GM23338 (cell line): ENCODE results near the gene ACAN. TPM values are rescaled to one million over a fixed set of nuclear protein-coding genes. Genes with fewer than 3 reads are reported as not detected.

ENCODE experiments used
- ATAC-seq: fragments of 200-7000 bp; cut with Tn5 transposase; 3 replicates; pipeline ENCODE4 v1.9.1; 2020
- DNase-seq: peaks from one replicate; pipeline ENCODE4 v3.0.0-alpha.2; 2015; ENCODE audit warnings: low spot score
- H2AFZ ChIP-seq: fragments of 200-600 bp; sonication (generic); 2 replicates; pipeline ENCODE4 v1.8.0; 2016; ENCODE audit warnings: antibody characterized with exemption, mild to moderate bottlenecking, moderate library complexity
- H3F3A ChIP-seq: fragments of 200-600 bp; sonication (generic); replicated peaks from 2 replicates; pipeline ENCODE4 v1.8.0; 2017; ENCODE audit warnings: antibody characterized with exemption, mixed run types, low read depth
- H3K27ac ChIP-seq: fragments of 200-600 bp; sonication (generic); 2 replicates; pipeline ENCODE4 v1.6.1; 2016; ENCODE audit warnings: low read depth
- H3K27me3 ChIP-seq: fragments of 200-600 bp; sonication (generic); 2 replicates; pipeline ENCODE4 v1.8.0; 2016; ENCODE audit warnings: mild to moderate bottlenecking, mixed run types, moderate library complexity; ENCODE audit not compliant: insufficient read depth
- H3K36me3 ChIP-seq: fragments of 200-600 bp; sonication (generic); 2 replicates; pipeline ENCODE4 v1.8.0; 2016; ENCODE audit warnings: mild to moderate bottlenecking; ENCODE audit not compliant: insufficient read depth
- H3K4me1 ChIP-seq: fragments of 200-600 bp; sonication (generic); 2 replicates; pipeline ENCODE4 v1.8.0; 2016; ENCODE audit warnings: mild to moderate bottlenecking, moderate library complexity; ENCODE audit not compliant: insufficient read depth
- H3K4me2 ChIP-seq: fragments of 200-600 bp; sonication (generic); 2 replicates; pipeline ENCODE4 v1.7.1; 2017; ENCODE audit warnings: mixed run types
- H3K4me3 ChIP-seq: fragments of 200-600 bp; sonication (generic); 2 replicates; pipeline ENCODE4 v1.6.1; 2016; ENCODE audit warnings: mixed run types
- H3K79me2 ChIP-seq: fragments of 200-600 bp; sonication (generic); replicated peaks from 2 replicates; pipeline ENCODE4 v1.8.0; 2017; ENCODE audit warnings: mild to moderate bottlenecking; ENCODE audit not compliant: insufficient read depth
- H3K9me2 ChIP-seq: fragments of 200-600 bp; sonication (generic); 2 replicates; pipeline ENCODE4 v1.8.0; 2017; ENCODE audit not compliant: insufficient read depth
- H4K20me1 ChIP-seq: fragments of 200-600 bp; sonication (generic); replicated peaks from 2 replicates; pipeline ENCODE4 v1.8.0; 2017; ENCODE audit warnings: mild to moderate bottlenecking; ENCODE audit not compliant: insufficient read depth
- H3K27ac Mint-ChIP-seq: 2 replicates; pipeline ENCODE4 v1.8.0; 2020; ENCODE audit warnings: inconsistent platforms, mild to moderate bottlenecking, moderate library complexity, mixed read lengths
- H3K27me3 Mint-ChIP-seq: 3 replicates; pipeline ENCODE4 v1.8.0; 2022; ENCODE audit warnings: low read depth, mild to moderate bottlenecking, moderate library complexity, mixed read lengths, inconsistent platforms; ENCODE audit not compliant: insufficient read depth, poor library complexity
- H3K36me3 Mint-ChIP-seq: 3 replicates; pipeline ENCODE4 v1.8.0; 2021; ENCODE audit warnings: low read depth, mild to moderate bottlenecking, inconsistent platforms, moderate library complexity, mixed read lengths
- H3K4me1 Mint-ChIP-seq: 3 replicates; pipeline ENCODE4 v1.8.0; 2020; ENCODE audit warnings: mild to moderate bottlenecking, inconsistent platforms, mixed read lengths
- H3K4me3 Mint-ChIP-seq: 3 replicates; pipeline ENCODE4 v1.8.0; 2021; ENCODE audit warnings: moderate library complexity, mild to moderate bottlenecking, inconsistent platforms, mixed read lengths
- H3K9me3 Mint-ChIP-seq: 3 replicates; pipeline ENCODE4 v1.8.0; 2020; ENCODE audit warnings: moderate library complexity, mild to moderate bottlenecking, inconsistent platforms, mixed read lengths
- CREB1 ChIP-seq: fragments of 250-450 bp; sonication (Bioruptor Pico); IDR thresholded peaks from 2 replicates; pipeline ENCODE4 v1.5.0; 2020; ENCODE audit warnings: low read depth, mild to moderate bottlenecking, moderate library complexity
- EZH2 ChIP-seq: fragments of 200-600 bp; sonication (generic); IDR thresholded peaks from one replicate; pipeline ENCODE4 v1.8.0; 2017; ENCODE audit warnings: antibody characterized with exemption, mild to moderate bottlenecking, low read depth; ENCODE audit not compliant: unreplicated experiment
- EZH2phosphoT487 ChIP-seq: fragments of 200-600 bp; sonication (generic); IDR thresholded peaks from one replicate; pipeline ENCODE4 v1.8.1; 2018; ENCODE audit warnings: antibody characterized with exemption; ENCODE audit not compliant: unreplicated experiment
- JUNB ChIP-seq: IDR thresholded peaks from one replicate; pipeline ENCODE4 v1.6.1; 2016; ENCODE audit warnings: antibody characterized with exemption; ENCODE audit not compliant: unreplicated experiment
- NANOG ChIP-seq: IDR thresholded peaks from 2 replicates; pipeline ENCODE4 v1.6.1; 2016; ENCODE audit warnings: antibody characterized with exemption, borderline replicate concordance
- POLR2AphosphoS5 ChIP-seq: IDR thresholded peaks from 2 replicates; pipeline ENCODE4 v1.6.1; 2016; ENCODE audit warnings: antibody characterized with exemption, low read depth
- STAT1 ChIP-seq: IDR thresholded peaks from one replicate; pipeline ENCODE4 v1.6.1; 2016; ENCODE audit warnings: antibody characterized with exemption; ENCODE audit not compliant: unreplicated experiment
- ZNF114 ChIP-seq: fragments of 250-450 bp; sonication (Bioruptor Pico); IDR thresholded peaks from 2 replicates; pipeline ENCODE4 v1.5.0; 2020; ENCODE audit warnings: mild to moderate bottlenecking, moderate library complexity
- ZNF331 ChIP-seq: fragments of 250-450 bp; sonication (Bioruptor Pico); IDR thresholded peaks from 2 replicates; pipeline ENCODE4 v1.5.0; 2020; ENCODE audit warnings: low read depth, mild to moderate bottlenecking, moderate library complexity
- polyA plus RNA-seq: library from polyadenylated mRNA; unstranded; fragments of >200 nt; fragmentation: Nextera tagmentation; extraction: Ambion mirVana; gene quantifications from 2 replicates; pipeline ENCODE4 v1.2.1, GENCODE V29; 2016
- total RNA-seq: library from RNA; depleted of rRNA; stranded (reverse); fragments of >200 nt; shearing (Covaris generic); gene quantifications from 2 replicates; pipeline ENCODE4 v1.2.3, GENCODE V29; 2014
- TF ChIP-seq, protein P1 (sequence below): IDR thresholded peaks from one replicate; pipeline ENCODE4 v1.6.1; 2018; ENCODE audit warnings: antibody characterized with exemption; ENCODE audit not compliant: unreplicated experiment
- TF ChIP-seq, protein P2 (sequence below): IDR thresholded peaks from 2 replicates; pipeline ENCODE4 v1.6.1; 2016; ENCODE audit warnings: antibody characterized with exemption
- TF ChIP-seq, protein P3 (sequence below), 2 experiments: fragments of 200-600 bp in 1 of 2; sonication (generic) in 1 of 2; conservative IDR thresholded peaks; 2 replicates each; pipeline versions ENCODE4 v1.5.1 to v1.6.1; 2016 to 2017; ENCODE audit warnings: antibody characterized with exemption in 2 of 2, low read depth in 2 of 2, mild to moderate bottlenecking in 2 of 2, moderate library complexity in 1 of 2

Gene ACAN
- total and polyA plus RNA-seq, 2 experiments from 2014 or later, result 2.5 to 4.9 TPM

DNA sequence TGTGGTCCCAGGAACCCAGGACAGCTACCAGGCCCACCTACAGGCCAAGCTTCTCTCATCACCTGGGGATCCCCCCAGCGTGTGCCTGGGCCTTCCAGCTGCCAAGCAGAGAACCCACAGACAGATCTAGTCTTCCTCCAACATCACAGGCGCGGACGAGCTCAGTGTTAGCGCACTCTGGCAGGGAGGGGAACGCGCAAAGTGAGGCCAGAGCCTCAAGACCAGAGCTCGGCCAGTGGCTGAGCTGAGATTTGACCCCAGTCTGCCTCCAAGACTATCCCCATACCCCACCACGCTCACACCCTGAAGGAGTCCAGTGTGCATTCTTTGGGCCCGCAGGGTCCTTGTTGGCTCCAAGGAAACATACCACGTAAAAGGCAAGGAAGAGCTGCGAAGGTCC is 104.9 kb downstream of the ACAN start:
- Mint-ChIP-seq H3K36me3 (peaks cover 92% of the 10 kb centered on the region), H3K9me3 (no peaks in the 10 kb centered on the region), H3K4me1 (peaks cover 72% of the 10 kb centered on the region), H3K27ac (peak overlapping the region; percentile 96), H3K27me3 (peaks cover 22% of the 10 kb centered on the region), H3K4me3 (peak overlapping the region; percentile 50; the same call in 1 of the 3 replicates)
- ATAC-seq, result no peak
- Histone ChIP-seq H3K27me3 (no peaks in the 10 kb centered on the region), H3K36me3 (peaks cover 58% of the 10 kb centered on the region), H3K79me2 (peaks cover 63% of the 10 kb centered on the region), H2AFZ (no peak overlapping the region), H3K4me3 (no peak overlapping the region), H4K20me1 (peaks cover 47% of the 10 kb centered on the region), H3K9me2 (no peaks in the 10 kb centered on the region), H3K4me2 (no peak overlapping the region), H3F3A (peaks cover 30% of the 10 kb centered on the region), H3K4me1 (peaks cover 31% of the 10 kb centered on the region), H3K27ac (0 out of 2 replicates have a peak overlapping the region, but pooled peaks have one; percentile 50)
- no peak for DNase-seq
- no peak for TF ChIP-seq ZNF114
- TF ChIP-seq, protein P1, sequence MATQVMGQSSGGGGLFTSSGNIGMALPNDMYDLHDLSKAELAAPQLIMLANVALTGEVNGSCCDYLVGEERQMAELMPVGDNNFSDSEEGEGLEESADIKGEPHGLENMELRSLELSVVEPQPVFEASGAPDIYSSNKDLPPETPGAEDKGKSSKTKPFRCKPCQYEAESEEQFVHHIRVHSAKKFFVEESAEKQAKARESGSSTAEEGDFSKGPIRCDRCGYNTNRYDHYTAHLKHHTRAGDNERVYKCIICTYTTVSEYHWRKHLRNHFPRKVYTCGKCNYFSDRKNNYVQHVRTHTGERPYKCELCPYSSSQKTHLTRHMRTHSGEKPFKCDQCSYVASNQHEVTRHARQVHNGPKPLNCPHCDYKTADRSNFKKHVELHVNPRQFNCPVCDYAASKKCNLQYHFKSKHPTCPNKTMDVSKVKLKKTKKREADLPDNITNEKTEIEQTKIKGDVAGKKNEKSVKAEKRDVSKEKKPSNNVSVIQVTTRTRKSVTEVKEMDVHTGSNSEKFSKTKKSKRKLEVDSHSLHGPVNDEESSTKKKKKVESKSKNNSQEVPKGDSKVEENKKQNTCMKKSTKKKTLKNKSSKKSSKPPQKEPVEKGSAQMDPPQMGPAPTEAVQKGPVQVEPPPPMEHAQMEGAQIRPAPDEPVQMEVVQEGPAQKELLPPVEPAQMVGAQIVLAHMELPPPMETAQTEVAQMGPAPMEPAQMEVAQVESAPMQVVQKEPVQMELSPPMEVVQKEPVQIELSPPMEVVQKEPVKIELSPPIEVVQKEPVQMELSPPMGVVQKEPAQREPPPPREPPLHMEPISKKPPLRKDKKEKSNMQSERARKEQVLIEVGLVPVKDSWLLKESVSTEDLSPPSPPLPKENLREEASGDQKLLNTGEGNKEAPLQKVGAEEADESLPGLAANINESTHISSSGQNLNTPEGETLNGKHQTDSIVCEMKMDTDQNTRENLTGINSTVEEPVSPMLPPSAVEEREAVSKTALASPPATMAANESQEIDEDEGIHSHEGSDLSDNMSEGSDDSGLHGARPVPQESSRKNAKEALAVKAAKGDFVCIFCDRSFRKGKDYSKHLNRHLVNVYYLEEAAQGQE, result no peak
- no peak for TF ChIP-seq EZH2phosphoT487

- H3K27ac Mint-ChIP-seq, result peak overlapping the region; percentile 96
- no peaks in the 10 kb centered on the region for H3K9me3 Mint-ChIP-seq
- H3K4me1 Mint-ChIP-seq, result peaks cover 73% of the 10 kb centered on the region
- DNase-seq, result no peak
- no peak for ATAC-seq
- Histone ChIP-seq H3K9me2 (no peaks in the 10 kb centered on the region), H3K4me3 (peak overlapping the region; percentile 99; the same call in 1 of the 2 replicates), H4K20me1 (peaks cover 43% of the 10 kb centered on the region), H3K27ac (no peak overlapping the region), H2AFZ (no peak overlapping the region), H3K36me3 (peaks cover 50% of the 10 kb centered on the region), H3K4me1 (peaks cover 35% of the 10 kb centered on the region), H3K27me3 (no peaks in the 10 kb centered on the region), H3K79me2 (peaks cover 55% of the 10 kb centered on the region), H3K4me2 (peak overlapping the region; percentile 99; the same call in 1 of the 2 replicates), H3F3A (peaks cover 24% of the 10 kb centered on the region)
- peaks cover 87% of the 10 kb centered on the region for H3K36me3 Mint-ChIP-seq
- H3K27me3 Mint-ChIP-seq, result peaks cover 17% of the 10 kb centered on the region
- peak overlapping the region; percentile 91 for H3K4me3 Mint-ChIP-seq
- no peak for TF ChIP-seq CREB1
- no peak for TF ChIP-seq ZNF331 (CRISPR knock-in tag)
- TF ChIP-seq STAT1, result no peak
- TF ChIP-seq ZNF114, result no peak
- TF ChIP-seq POLR2AphosphoS5, result no peak
- TF ChIP-seq NANOG, result no peak
- TF ChIP-seq, protein P1, result no peak
- TF ChIP-seq, protein P2, sequence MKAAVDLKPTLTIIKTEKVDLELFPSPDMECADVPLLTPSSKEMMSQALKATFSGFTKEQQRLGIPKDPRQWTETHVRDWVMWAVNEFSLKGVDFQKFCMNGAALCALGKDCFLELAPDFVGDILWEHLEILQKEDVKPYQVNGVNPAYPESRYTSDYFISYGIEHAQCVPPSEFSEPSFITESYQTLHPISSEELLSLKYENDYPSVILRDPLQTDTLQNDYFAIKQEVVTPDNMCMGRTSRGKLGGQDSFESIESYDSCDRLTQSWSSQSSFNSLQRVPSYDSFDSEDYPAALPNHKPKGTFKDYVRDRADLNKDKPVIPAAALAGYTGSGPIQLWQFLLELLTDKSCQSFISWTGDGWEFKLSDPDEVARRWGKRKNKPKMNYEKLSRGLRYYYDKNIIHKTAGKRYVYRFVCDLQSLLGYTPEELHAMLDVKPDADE, result no peak
- TF ChIP-seq, protein P3, sequence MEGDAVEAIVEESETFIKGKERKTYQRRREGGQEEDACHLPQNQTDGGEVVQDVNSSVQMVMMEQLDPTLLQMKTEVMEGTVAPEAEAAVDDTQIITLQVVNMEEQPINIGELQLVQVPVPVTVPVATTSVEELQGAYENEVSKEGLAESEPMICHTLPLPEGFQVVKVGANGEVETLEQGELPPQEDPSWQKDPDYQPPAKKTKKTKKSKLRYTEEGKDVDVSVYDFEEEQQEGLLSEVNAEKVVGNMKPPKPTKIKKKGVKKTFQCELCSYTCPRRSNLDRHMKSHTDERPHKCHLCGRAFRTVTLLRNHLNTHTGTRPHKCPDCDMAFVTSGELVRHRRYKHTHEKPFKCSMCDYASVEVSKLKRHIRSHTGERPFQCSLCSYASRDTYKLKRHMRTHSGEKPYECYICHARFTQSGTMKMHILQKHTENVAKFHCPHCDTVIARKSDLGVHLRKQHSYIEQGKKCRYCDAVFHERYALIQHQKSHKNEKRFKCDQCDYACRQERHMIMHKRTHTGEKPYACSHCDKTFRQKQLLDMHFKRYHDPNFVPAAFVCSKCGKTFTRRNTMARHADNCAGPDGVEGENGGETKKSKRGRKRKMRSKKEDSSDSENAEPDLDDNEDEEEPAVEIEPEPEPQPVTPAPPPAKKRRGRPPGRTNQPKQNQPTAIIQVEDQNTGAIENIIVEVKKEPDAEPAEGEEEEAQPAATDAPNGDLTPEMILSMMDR (conservative IDR thresholded peaks at IDR 0.05; ENCODE audit: low read depth in 2 of 2), result no peak
- no peak for TF ChIP-seq JUNB
- TF ChIP-seq EZH2, result no peak
- TF ChIP-seq EZH2phosphoT487, result no peak
These were observed 105.7 kb downstream of the ACAN start for GRCh38 chr15:88908697-88909621.
